NCI-H1436 treated with DMSO at 0.1 percent for 48 hours (cell line): ENCODE measurements around the gene TRIOBP.
"Not testable (repeated sequence)": the region's sequence is repeated elsewhere in the genome, so short reads cannot be mapped to it uniquely, and the experiment has no call there.

Experiments
- DNase-seq: peaks from one replicate; lab custom pipeline; 2025; lab: John Stamatoyannopoulos, UW

Gene TRIOBP

GRCh38 chr22:37692627-37693285 is 4.1 kb upstream of the TRIOBP start:
- no peak for DNase-seq

- DNase-seq: not testable (repeated sequence)
These were observed 2.7 kb upstream of the TRIOBP start for GRCh38 chr22:37694131-37694530.

GRCh38 chr22:37696260-37696656 is 590 bp upstream of the TRIOBP start:
- DNase-seq: not testable (repeated sequence)

DNA sequence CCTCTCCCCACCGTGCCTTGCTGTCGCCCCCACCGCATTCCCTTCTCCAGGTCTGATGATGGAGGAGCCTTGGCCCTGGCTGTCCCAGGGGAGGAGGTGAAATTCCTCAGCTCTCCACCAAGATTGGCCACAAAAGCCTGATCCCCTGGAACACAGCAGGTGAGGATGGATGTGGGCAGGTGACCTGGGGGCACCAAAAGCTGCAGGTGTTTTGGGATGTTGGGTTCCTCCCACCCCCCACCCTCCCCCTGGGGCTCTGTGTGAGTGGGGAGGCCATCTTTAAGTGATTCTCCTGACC is 639 bp downstream of the TRIOBP start:
- DNase-seq: no peak

GRCh38 chr22:37701141-37701786 is 4.4 kb downstream of the TRIOBP start:
- DNase-seq: no peak

- DNase-seq: no peak
These were observed 7.1 kb downstream of the TRIOBP start for GRCh38 chr22:37703906-37704305.

DNA sequence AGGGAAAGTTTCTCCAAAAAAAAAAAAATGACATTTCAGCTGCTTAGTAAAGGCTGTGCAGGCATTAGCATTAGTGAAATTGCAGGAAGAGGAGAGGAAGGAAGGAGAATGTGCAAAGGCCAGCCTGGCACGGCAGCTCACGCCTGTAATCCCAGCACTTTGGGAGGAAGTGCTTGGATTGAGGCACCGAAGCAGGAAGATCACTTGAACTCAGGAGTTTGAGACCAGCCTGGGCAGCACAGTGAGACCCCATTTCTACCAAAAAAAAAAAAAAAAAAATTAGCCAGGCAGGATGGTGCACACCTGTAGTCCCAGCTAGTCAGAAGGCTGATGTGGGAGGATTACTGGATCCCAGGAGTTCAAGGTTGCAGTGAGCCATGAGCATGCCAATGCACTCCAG is 7.8 kb downstream of the TRIOBP start:
- DNase-seq: no peak

DNA sequence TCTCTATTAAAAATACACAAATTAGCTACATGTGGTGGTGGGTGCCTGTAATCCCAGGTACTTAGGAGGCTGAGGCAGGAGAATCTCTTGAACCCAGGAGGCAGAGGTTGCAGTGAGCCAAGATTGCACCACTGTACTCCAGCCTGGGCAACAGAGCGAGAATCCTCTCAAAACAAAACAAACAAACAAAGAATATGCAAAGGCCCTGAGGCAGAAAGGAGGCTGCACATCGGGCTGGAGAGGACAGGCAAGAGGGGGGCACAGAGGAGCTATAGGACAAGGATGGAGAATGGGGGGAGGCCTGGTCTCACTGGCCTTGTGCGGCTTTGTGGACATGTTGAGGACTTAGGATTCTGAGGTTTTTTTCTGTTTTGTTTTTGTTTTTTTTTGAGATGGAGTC is 8.4 kb downstream of the TRIOBP start:
- DNase-seq: no peak

- no peak for DNase-seq
These were observed 12.0 kb downstream of the TRIOBP start for GRCh38 chr22:37708580-37709444.

DNA sequence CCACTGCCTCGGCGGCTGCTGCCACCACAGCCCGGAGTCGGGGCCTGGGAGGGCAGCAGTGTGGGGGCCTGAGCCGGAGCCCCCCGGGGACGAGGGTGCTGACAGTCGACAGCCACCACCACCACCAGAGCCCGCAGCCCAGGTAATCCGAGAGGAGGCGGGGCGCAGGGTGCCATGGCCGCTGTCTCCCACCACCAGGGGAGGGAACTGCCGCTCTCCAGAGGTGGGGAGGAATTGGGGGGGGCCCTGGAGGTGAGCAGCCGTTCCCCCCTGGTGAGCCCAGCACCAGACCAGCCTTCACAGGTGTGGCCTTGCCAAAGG is 12.6 kb downstream of the TRIOBP start:
- no peak for DNase-seq

GRCh38 chr22:37710675-37711074 is 13.8 kb downstream of the TRIOBP start:
- DNase-seq: no peak

- DNase-seq: no peak
These were observed 14.6 kb downstream of the TRIOBP start for GRCh38 chr22:37711490-37711889.

GRCh38 chr22:37713761-37714160 is 16.9 kb downstream of the TRIOBP start:
- DNase-seq: no peak

DNA sequence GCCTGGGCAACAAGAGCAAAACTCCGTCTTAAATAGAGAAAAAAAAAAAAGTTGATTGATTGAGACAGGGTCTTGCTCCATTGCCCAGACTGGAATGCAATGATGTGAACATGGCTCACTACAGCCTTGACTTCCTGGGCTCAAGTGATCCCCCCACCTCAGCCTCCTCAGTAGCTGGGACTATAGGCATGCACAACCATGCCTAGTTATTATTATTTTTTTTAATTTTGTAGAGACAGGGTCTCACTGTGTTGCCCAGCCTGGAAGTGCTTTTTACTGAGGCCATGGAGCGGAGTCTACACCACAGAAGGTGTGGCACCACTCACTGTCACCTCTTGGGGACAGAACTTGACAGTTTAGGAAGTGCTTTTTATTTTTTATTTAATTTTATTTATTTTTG is 17.8 kb downstream of the TRIOBP start:
- DNase-seq: no peak

DNA sequence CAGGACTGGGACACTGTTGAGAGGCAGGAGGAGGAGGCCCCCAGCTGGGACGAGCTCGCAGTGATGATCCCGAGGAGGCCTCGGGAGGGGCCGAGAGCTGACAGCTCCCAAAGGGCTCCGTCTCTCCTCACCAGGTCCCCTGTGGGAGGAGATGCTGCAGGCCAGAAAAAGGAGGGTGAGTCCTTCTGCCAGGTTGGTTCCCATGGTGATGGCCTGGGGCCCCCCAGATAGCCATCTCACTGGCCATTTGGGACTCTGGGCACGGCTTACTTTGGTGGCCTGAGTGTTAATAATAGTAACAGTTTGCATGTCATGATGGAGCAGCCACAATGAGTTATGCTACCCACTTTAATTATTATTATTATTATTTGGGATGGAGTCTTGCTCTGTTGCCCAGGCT is 18.9 kb downstream of the TRIOBP start:
- DNase-seq: no peak

GRCh38 chr22:37716708-37717107 is 19.9 kb downstream of the TRIOBP start:
- DNase-seq: no peak

- DNase-seq: not testable (repeated sequence)
These were observed 20.4 kb downstream of the TRIOBP start for GRCh38 chr22:37717235-37717634.

DNA sequence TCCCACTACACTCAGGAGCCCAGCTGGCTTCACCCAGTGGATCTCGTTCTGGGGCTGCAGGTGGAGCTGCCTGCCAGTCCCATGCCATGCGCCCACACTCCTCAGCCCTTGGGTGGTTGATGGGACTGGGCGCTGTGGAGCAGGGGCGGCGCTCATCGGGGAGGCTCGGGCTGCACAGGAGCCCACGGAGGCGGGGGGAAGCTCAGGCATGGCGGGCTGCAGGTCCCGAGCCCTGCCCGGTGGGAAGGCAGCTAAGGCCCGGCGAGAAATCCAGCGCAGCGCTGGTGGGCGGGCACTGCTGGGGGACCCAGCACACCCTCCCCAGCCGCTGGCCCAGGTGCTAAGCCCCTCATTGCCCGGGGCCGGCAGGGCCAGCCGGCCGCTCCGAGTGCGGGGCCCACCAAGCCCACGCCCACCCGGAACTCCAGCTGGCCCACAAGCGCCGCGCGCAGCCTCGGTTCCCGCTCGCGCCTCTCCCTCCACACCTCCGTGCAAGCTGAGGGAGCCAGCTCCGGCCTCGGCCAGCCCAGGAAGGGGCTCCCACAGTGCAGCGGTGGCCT is 21.0 kb downstream of the TRIOBP start:
- DNase-seq: not testable (repeated sequence)

DNA sequence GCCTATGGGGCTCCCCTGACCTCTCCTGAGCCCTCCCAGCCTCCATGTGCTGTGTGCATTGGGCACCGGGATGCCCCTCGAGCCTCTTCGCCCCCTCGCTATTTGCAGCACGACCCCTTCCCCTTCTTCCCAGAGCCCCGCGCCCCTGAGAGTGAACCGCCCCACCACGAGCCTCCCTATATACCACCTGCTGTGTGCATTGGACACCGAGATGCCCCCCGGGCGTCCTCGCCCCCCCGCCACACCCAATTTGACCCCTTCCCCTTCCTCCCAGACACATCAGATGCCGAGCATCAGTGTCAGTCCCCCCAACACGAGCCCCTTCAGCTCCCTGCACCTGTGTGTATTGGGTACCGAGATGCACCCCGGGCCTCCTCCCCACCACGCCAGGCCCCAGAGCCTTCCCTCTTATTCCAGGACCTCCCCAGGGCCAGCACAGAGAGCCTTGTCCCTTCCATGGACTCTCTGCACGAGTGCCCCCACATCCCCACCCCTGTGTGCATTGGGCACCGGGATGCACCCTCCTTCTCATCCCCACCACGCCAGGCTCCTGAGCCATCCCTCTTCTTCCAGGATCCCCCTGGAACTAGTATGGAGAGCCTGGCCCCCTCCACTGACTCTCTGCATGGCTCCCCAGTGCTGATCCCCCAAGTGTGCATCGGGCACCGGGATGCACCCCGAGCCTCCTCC is 28.8 kb downstream of the TRIOBP start:
- DNase-seq: no peak

DNA sequence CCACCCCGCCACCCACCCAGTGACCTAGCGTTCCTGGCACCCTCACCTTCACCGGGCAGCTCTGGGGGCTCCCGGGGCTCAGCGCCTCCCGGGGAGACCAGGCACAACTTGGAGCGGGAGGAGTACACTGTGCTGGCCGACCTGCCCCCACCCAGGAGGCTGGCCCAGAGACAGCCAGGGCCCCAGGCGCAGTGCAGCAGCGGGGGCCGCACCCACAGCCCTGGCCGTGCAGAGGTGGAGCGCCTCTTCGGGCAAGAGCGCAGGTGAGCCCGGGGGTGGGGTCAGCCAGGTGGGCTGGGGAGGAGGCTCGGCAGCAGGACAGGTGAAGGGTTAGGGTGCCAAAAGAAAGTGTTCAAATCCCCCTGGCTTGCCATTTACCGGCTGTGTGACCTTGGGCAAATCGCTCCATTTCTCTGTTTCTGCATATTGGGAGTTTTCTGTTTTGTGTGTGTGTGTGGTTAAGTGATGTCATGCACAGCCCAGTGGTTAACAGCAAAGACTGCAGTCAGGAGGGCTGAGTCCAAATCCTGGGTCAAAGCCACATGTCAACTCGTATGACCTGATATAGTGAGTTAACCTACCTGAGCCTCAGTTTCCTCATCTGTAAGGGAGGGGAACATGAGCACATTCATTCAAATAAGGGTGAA is 29.5 kb downstream of the TRIOBP start:
- DNase-seq: no peak

DNA sequence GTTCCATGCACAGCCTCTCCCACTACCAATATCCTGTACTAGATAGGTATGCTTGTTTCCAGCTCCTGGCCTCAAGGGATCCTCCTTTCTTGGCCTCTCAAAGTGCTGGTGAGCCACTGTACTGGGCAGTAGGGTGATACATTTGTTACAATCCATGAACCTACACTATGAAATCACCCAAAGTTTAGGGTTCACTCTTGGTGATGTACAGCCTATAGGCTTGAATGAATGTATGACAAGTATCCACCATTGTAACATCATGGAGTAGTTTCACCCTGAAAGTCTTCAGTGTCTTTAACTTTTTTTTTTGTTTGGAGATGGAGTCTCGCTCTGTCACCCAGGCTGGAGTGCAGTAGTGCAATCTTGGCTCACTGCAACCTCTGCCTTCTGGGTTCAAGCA is 31.8 kb downstream of the TRIOBP start:
- no peak for DNase-seq
